WERI-Rb-1 (cell line): ENCODE results near the gene GGT1.
"Not testable (repeated sequence)": the region's sequence is repeated elsewhere in the genome, so short reads cannot be mapped to it uniquely, and the experiment has no call there.

Experiments used
- DNase-seq: peaks from one replicate; pipeline ENCODE4 v3.0.0-alpha.2; 2020
- H3K27ac ChIP-seq: fragments of 250-450 bp; sonication (Bioruptor Pico); 2 replicates; pipeline ENCODE4 v1.5.1; 2020; ENCODE audit warnings: mild to moderate bottlenecking, moderate library complexity
- H3K27me3 ChIP-seq: fragments of 250-450 bp; sonication (Bioruptor Pico); 2 replicates; pipeline ENCODE4 v1.5.1; 2021; ENCODE audit warnings: mild to moderate bottlenecking, low read depth, moderate library complexity; ENCODE audit not compliant: insufficient read depth, severe bottlenecking
- H3K36me3 ChIP-seq: fragments of 250-450 bp; sonication (Bioruptor Pico); 2 replicates; pipeline ENCODE4 v1.5.1; 2020; ENCODE audit warnings: mild to moderate bottlenecking, moderate library complexity
- H3K4me3 ChIP-seq: 2 replicates; pipeline ENCODE4 v1.5.1; 2011; ENCODE audit warnings: low read depth, mild to moderate bottlenecking, control low read depth, low read length
- H3K9me3 ChIP-seq: fragments of 250-450 bp; sonication (Bioruptor Pico); 2 replicates; pipeline ENCODE4 v1.5.1; 2021; ENCODE audit warnings: mild to moderate bottlenecking, moderate library complexity; ENCODE audit not compliant: severe bottlenecking

Gene GGT1

DNA sequence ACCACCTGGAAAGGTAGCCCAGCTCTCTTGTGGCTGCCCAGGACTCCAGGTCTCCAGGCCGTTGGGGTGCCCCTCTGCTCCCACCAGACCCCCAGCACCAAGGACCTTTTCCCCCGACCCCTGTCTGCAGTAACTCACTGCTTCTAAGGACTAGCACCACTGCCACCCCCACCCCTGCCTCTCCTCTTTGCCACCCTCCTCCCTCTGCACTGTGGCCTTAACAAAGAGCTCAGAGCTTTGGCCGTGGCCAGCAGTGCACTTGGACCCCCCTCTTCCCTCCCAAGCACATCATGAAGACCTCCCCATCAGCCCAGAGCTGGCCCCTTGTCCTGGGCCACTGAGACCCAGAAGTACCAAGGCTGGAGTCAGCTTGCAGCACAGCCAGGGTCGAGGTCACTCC, 46.4 kb downstream of the GGT1 start:
- H3K4me3 ChIP-seq, DNase-seq, H3K27ac ChIP-seq, H3K36me3 ChIP-seq, H3K27me3 ChIP-seq, H3K9me3 ChIP-seq: not testable (repeated sequence)

DNA sequence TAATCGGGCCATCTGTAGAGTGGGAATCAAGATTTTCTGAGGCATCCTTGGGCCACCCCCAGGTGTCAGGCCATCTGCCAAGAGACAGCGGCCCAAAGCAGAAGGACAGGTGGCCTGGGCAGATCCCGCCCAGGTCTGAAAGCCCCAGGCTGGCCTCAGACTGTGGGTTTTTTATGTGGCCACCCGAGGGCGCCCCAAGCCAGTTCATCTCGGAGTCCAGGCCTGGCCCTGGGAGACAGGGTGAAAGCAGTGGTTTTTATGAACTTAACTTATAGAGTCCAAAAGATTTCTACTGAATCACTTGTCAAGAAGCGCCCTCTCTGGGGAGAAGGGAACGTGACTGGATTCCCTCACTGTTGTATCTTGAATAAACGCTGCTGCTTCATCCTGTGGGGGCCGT, 47.9 kb downstream of the GGT1 start:
- H3K9me3 ChIP-seq, H3K27me3 ChIP-seq, H3K36me3 ChIP-seq, H3K4me3 ChIP-seq: not testable (repeated sequence)
- DNase-seq, result peak; percentile 86
- peak overlapping the region; percentile 64 for H3K27ac ChIP-seq

DNA sequence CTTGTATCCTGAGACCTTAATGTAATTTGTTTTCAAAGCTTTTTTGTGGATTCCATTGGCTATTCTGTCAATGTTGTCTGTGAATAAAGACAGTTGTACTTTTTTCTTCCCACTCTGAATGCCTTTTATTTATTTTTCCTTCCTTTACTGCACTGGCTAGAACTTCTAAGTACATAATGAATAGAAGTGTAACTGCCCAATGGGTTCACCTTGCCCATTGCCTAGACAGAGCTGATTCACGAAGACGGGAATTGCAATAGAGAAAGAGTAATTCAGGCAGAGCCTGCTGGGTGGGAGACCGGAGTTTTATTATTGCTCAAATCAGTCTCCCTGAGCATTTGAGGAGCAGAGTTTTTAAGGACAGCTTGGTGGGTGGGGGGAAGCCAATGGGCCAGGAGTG, 62.4 kb downstream of the GGT1 start:
- not testable (repeated sequence) for H3K27ac ChIP-seq, H3K27me3 ChIP-seq, H3K36me3 ChIP-seq

DNA sequence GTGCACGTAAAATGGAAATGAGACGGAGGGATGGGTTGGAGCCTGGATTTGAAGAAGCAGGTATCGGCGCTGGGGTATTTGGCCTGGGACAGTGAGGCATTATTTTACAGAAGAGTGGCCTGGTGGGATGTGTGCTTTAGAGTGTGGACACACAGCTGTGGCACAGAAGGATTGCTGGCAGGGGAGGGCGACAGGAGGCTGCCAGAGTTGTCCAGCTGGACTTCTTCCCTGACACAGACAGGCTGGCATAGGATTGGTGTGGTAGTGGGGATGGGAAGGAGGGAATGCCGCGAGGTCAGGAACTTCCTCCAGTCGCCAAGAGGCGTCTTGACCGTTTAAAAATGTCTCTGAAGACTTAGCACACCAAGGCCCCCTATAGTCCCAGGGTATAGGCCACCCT, 64.9 kb downstream of the GGT1 start:
- H3K9me3 ChIP-seq, H3K4me3 ChIP-seq, H3K36me3 ChIP-seq, DNase-seq, H3K27ac ChIP-seq, H3K27me3 ChIP-seq: not testable (repeated sequence)

More for the DNA sequence above, 62.4 kb downstream of the GGT1 start:
- DNase-seq, H3K9me3 ChIP-seq, H3K4me3 ChIP-seq: not testable (repeated sequence)

DNA sequence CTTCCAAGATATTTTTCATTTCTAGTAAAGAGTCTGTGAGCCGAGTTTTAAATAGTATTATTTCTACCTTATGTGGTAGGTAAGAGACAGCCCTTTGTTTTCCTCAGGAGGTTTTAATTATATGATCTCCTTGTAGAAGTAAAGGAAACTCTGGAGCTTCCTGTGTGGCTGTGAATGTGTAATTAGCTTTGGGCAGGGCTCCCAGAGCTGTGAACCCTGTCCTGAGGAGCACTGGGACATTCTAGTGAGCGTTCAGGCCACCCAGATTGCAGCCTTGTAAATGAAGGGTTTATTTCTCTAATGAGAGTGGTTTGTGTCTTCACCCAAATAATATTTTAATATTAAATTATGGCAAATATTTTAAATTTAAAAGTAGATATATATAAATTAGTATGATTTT, 69.5 kb downstream of the GGT1 start:
- not testable (repeated sequence) for DNase-seq, H3K4me3 ChIP-seq, H3K9me3 ChIP-seq, H3K27ac ChIP-seq, H3K36me3 ChIP-seq, H3K27me3 ChIP-seq
